SJCRH30 (cell line): ENCODE data around the gene ZIM2. TPM values are rescaled to one million over a fixed set of nuclear protein-coding genes. Genes with fewer than 3 reads are reported as not detected.
"Not testable (repeated sequence)": the region's sequence is repeated elsewhere in the genome, so short reads cannot be mapped to it uniquely, and the experiment has no call there.

Experiments used
- DNase-seq, 2 experiments: peaks; one replicate each; pipeline ENCODE4 v3.0.0-alpha.2; 2015 to 2020
- H3K27ac ChIP-seq: fragments of 250-450 bp; sonication (Bioruptor Pico); 2 replicates; pipeline ENCODE4 v1.5.1; 2020; ENCODE audit warnings: mild to moderate bottlenecking, moderate library complexity
- H3K27me3 ChIP-seq: fragments of 250-450 bp; sonication (Bioruptor Pico); 2 replicates; pipeline ENCODE4 v1.5.1; 2020; ENCODE audit warnings: mild to moderate bottlenecking, moderate library complexity
- H3K36me3 ChIP-seq: fragments of 250-450 bp; sonication (Bioruptor Pico); 2 replicates; pipeline ENCODE4 v1.5.1; 2020; ENCODE audit warnings: mild to moderate bottlenecking, moderate library complexity
- H3K4me1 ChIP-seq: fragments of 250-450 bp; sonication (Bioruptor Pico); 2 replicates; pipeline ENCODE4 v1.5.1; 2020; ENCODE audit warnings: mild to moderate bottlenecking, moderate library complexity
- H3K4me3 ChIP-seq: fragments of 250-450 bp; sonication (Bioruptor Pico); 2 replicates; pipeline ENCODE4 v1.5.1; 2020; ENCODE audit warnings: mild to moderate bottlenecking, moderate library complexity
- H3K9me3 ChIP-seq: fragments of 250-450 bp; sonication (Bioruptor Pico); replicated peaks from 2 replicates; pipeline ENCODE4 v1.5.1; 2020; ENCODE audit warnings: mild to moderate bottlenecking, moderate library complexity
- total RNA-seq: library from RNA; depleted of rRNA; stranded (reverse); fragments of >200 nt; shearing (Covaris generic); gene quantifications from 2 replicates; pipeline ENCODE4 v1.2.3, GENCODE V29; 2014

The ZIM2 gene
- total RNA-seq, 1 experiment from 2014 or later: 8.9 TPM

DNA sequence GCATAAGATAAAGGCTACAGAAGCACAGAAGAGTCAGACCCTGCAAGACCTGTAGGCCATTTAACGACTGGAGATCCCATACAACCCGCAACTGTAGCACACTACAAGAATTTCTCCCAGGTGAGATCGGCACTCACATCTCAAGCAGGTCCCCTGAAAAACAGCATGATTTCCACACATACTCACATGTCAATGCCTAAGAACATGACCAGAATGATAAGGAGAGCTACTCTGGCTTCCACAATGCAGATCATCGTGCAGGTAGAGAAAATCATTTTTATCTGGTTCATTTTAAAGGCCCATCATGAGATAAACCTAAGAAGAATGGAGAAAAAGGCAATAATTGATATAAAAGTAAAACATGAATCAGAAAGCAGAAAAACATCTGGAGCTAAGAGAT is 17.5 kb upstream of the ZIM2 start:
- H3K36me3 ChIP-seq: no peaks in the 10 kb centered on the region; the same call in 1 of the 2 replicates
- no peak overlapping the region for H3K4me3 ChIP-seq
- H3K4me1 ChIP-seq: peaks cover 10% of the 10 kb centered on the region
- H3K9me3 ChIP-seq: no peaks in the 10 kb centered on the region; the same call in 1 of the 2 replicates
- H3K27me3 ChIP-seq: no peaks in the 10 kb centered on the region
- no peak for DNase-seq
- no peak overlapping the region for H3K27ac ChIP-seq

DNA sequence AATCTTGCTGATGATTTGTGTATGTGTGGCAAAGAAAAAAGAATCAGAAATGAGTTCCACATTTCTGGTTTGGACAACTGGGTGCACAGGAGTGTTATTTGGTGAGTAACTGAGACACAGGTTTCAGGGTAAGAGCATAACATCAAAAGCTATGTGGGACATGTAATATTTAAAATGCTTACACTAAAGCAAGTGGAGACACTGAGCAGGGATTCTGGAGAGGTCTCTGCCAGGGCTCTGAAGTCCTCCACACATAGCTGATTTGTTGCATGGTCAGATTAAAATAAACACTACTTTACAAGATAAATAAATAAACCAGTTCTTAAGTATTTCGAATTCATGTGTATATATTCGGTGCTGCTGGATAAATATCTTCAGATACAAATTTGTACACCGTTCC is 16.3 kb upstream of the ZIM2 start:
- H3K4me3 ChIP-seq: no peak overlapping the region
- no peaks in the 10 kb centered on the region; the same call in 1 of the 2 replicates for H3K4me1 ChIP-seq
- H3K9me3 ChIP-seq: peaks cover 5% of the 10 kb centered on the region; the same call in 1 of the 2 replicates
- DNase-seq: no peak
- no peak overlapping the region for H3K27ac ChIP-seq
- H3K36me3 ChIP-seq: no peaks in the 10 kb centered on the region; the same call in 1 of the 2 replicates
- H3K27me3 ChIP-seq: no peaks in the 10 kb centered on the region

DNA sequence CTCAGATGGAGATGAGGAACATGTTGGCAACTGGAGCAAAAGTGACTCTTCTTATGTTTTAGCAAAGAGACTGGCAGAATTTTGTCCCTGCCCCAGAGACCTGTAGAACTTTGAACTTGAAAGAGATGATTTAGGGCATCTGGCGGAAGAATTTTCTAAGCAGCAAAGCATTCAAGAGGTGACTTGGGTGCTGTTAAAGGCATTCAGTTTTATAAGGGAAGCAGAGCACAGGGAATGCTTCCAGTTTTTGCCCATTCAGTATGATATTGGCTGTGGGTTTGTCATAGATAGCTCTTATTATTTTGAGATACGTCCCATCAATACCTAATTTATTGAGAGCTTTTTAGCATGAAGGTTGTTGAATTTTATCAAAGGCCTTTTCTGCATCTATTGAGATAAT is 11.8 kb upstream of the ZIM2 start:
- H3K4me1 ChIP-seq: peaks cover 12% of the 10 kb centered on the region
- H3K9me3 ChIP-seq, H3K27ac ChIP-seq, DNase-seq, H3K4me3 ChIP-seq, H3K27me3 ChIP-seq, H3K36me3 ChIP-seq: not testable (repeated sequence)

DNA sequence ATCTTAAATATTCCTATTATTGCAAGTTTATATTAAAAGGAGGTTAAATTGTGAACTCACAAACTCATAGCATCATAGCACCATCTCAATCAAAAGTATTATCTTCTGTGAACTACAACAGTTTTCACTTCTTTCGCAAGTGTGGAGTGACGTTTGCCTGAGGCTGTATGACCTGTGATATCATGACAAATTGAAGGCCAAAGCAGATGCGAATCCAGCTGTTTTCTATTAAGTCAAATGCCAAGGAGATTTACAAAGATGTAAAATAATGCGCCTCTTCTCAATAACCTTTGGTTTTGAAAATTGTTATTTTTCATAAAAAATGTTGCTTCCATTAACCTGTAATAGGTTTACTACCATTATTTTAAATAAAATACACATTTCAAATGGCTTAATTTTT is 7.6 kb upstream of the ZIM2 start:
- Histone ChIP-seq H3K4me3 (no peak overlapping the region), H3K27ac (no peak overlapping the region), H3K36me3 (peaks cover 8% of the 10 kb centered on the region; the same call in 1 of the 2 replicates), H3K27me3 (no peaks in the 10 kb centered on the region), H3K9me3 (peaks cover 5% of the 10 kb centered on the region; the same call in 1 of the 2 replicates), H3K4me1 (peaks cover 16% of the 10 kb centered on the region)
- DNase-seq: peak in 1 of 2 experiments; percentile 39

DNA sequence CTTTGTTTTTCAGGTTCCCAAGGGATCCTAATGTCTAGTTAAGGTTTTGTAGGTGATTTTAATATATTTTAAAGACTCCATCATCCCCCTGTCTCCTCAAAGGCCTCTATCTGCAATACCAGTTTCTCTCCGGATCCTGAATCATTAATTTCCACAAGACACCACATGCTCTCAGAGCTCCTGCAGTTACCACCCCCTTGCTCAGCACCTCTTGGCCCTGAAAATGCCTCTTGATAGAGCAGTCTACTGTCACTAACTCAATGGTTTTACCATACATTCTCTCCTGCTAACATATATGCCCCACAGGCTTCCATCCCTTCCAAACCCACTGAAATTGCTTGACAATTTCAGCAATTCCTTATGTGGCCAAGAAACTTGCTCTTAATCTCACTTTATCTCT is 1.9 kb upstream of the ZIM2 start:
- H3K27me3 ChIP-seq: no peaks in the 10 kb centered on the region
- peak overlapping the region; percentile 79 for H3K4me3 ChIP-seq
- H3K27ac ChIP-seq: peak overlapping the region; percentile 92
- no peaks in the 10 kb centered on the region for H3K36me3 ChIP-seq
- peak; percentile 50 to 69 for DNase-seq
- no peaks in the 10 kb centered on the region for H3K9me3 ChIP-seq
- peaks cover 5% of the 10 kb centered on the region for H3K4me1 ChIP-seq

DNA sequence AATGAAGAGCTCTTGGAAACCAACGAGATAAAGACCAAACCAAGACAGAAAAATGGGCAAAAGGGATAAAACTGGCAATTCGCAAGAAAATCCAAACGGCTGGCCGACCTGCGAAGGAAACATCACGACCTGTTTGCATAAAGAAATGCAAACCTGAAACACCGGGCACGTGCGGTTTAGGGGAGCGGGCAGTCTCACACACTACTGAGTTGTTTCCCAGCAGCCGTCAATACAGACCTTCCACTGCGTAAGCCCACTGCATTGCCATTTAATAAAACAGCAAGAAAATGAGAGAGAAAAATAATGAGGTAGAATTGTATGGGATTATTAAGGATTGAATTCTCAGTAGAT is 642 bp upstream of the ZIM2 start:
- peak overlapping the region; percentile 79 for H3K4me3 ChIP-seq
- H3K9me3 ChIP-seq: no peaks in the 10 kb centered on the region
- peaks cover 4% of the 10 kb centered on the region; the same call in 1 of the 2 replicates for H3K4me1 ChIP-seq
- H3K27me3 ChIP-seq: no peaks in the 10 kb centered on the region
- DNase-seq: peak; percentile 72 to 74
- peak overlapping the region; percentile 92 for H3K27ac ChIP-seq
- peaks cover 2% of the 10 kb centered on the region for H3K36me3 ChIP-seq

DNA sequence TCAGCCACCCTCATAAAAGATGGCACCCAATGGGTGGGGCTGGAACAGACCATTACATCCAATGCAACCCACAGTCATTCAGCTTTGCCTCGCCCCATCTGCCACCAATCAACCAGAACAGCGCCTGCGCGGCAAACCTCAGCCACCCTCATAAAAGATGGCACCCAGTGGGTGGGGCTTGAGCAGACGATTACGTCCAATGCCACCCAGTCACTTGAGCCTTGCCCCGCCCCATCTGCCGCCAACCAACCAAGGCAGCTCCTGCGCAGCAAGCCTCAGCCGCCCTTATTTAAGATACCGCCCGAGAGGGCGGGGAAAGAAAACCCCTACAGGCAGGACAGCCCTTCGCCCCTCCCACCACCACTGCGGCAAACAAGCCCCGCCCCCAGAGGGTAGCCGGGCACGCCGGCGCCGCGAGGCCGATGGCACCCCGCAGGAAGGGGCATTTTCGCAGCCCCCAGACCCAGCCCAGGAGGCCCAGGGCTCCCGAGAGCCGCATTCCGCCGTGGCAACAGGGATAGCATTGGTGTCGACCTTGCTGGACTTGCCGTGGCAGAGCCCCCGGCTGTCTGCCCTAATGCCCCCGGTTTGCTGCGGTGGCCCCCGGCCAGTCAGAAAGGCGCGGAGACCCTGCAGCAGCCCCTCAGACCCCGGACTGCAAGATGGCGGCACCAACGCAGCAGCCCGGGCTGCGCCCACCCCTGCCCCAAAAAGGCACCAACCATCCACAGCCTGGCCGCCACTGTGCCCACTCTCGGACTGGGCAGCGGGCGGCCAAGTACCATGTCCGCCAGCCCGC is 675 bp downstream of the ZIM2 start:
- H3K27me3 ChIP-seq: no peaks in the 10 kb centered on the region
- no peaks in the 10 kb centered on the region for H3K9me3 ChIP-seq
- H3K36me3 ChIP-seq: peaks cover 16% of the 10 kb centered on the region
- peak overlapping the region; percentile 92 for H3K27ac ChIP-seq
- H3K4me1 ChIP-seq: peaks cover 17% of the 10 kb centered on the region
- peak; percentile 98 for DNase-seq
- peak overlapping the region; percentile 79 for H3K4me3 ChIP-seq

DNA sequence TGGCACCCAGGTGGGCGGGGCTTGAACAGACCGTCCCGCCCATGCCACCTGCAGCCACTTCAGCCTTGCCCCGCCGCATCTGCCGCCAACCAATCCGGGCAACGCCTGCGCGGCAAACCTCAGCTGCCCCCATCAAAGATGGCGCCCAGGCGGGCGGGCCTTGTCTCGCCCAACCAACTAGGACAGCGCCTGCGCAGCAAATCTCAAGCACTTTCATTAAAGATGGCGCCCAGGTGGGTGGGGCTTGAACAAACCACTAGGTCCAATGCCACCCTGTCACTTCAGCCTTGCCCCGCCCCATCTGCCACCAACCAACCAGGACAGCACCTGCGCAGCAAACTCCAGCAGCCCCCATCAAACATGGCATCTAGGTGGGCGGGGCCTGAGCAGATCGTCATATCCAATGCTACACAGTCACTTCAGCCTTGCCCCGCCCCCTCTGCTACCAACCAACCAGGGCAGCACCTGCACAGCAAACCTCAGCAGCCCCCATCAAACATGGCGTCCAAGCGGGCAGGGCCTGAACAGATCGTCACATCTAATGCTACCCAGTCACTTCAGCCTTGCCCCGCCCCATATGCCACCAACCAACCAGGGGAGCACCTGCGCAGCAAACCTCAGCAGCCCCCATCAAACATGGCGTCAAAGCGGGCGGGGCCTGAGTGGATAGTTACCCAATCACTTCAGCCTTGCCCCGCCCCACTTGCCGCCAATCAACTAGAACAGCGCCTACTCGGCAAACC is 1.4 kb downstream of the ZIM2 start:
- DNase-seq: peak; percentile 99
- peaks cover 25% of the 10 kb centered on the region for H3K4me1 ChIP-seq
- no peaks in the 10 kb centered on the region for H3K27me3 ChIP-seq
- peaks cover 23% of the 10 kb centered on the region for H3K36me3 ChIP-seq
- H3K4me3 ChIP-seq: peak overlapping the region; percentile 79
- peak overlapping the region; percentile 92 for H3K27ac ChIP-seq
- H3K9me3 ChIP-seq: no peaks in the 10 kb centered on the region

DNA sequence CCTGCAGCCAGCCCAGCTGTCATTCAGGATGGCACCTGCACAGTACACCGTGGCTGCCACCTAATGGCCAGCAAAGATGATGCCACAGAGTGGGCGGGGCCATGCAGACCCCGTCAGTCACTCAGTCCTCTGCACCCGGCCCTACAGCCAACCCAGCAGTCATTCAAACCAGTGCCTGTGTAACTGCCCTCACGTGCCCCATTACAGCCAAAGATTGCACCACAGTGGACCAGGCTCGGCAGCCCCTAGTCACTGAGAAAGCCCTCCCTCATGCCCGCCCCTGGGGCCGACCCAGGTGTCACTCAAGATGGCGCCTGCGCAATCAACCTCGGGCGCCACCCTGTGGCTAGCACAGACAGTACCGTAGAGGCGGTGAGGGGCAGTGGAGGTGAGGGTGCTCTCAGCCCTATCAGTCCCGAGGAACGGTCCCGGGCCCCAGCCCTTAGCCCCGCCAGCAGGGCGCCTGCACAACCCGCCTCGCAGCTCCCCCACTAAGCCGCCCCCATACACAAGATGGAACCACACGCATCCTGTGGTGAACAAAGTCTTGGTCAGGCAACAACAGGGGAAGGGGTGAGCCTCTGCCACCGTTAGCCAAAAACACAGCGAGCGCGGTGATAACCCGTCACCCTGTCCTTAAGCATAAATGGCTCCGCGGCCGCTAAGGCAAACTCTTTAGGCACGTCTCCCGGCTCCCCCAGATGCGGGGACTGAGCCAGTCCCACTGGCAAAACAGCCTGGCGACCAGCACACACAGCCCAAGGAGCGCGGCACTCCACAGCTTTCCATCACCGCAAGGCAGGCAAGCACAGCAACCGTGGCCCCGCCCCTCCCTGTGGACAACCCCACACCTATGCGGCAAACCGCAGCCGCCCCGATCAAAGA is 2.3 kb downstream of the ZIM2 start:
- peaks cover 31% of the 10 kb centered on the region for H3K36me3 ChIP-seq
- peak overlapping the region; percentile 41 for H3K27ac ChIP-seq
- peak; percentile 68 to 76 for DNase-seq
- no peaks in the 10 kb centered on the region for H3K27me3 ChIP-seq
- peaks cover 2% of the 10 kb centered on the region; the same call in 1 of the 2 replicates for H3K9me3 ChIP-seq
- H3K4me1 ChIP-seq: peaks cover 25% of the 10 kb centered on the region
- H3K4me3 ChIP-seq: peak overlapping the region; percentile 79

DNA sequence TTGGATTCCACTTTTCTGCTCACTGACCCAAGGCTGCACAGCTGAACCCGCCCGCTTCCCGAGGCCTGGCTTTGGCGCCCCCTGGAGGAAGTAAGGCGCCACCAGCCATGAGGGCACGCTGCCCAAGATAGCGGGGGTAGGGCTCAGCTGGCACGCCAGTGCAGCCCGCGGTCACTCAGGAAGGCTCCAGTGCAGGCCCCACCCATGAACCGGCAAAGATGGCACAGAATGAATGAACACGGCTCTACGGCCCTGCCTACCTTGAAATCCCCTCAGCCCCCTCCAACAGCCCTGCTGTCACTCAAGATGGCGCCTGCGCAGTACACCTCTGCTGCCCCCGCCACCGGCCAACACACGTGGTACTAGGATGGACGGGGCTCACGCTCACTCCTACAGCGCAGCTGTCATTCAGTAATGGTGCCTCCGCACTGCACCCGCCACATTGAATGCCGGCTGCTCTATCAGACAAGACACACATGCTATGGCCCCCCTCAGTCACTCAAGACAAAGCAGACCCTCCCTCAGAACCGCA is 3.0 kb downstream of the ZIM2 start:
- H3K27ac ChIP-seq: peak overlapping the region; percentile 41
- DNase-seq: peak; percentile 77 to 79
- H3K36me3 ChIP-seq: peaks cover 39% of the 10 kb centered on the region
- H3K27me3 ChIP-seq: no peaks in the 10 kb centered on the region
- H3K4me1 ChIP-seq: peaks cover 25% of the 10 kb centered on the region
- H3K9me3 ChIP-seq: peaks cover 2% of the 10 kb centered on the region; the same call in 1 of the 2 replicates
- peak overlapping the region; percentile 79 for H3K4me3 ChIP-seq

DNA sequence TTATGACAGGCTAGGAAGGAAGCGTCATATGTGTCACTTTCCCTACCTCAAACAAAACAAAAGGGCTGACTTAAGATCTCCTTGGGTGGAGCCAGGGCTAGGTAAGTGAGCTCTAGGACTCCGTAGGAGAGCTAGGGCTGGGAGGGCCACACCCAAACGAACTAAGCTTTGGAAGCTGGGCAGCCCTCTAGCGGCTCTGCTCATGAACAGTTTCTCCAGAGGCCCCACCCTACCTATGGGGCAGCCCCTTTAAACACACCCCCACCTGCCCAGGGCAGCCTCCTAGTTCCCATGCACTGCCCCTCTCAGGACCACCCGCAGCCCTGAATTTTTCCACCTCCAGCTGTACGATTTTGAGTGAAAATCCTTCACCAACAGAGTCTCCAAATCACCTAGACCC is 3.5 kb downstream of the ZIM2 start:
- no peaks in the 10 kb centered on the region for H3K27me3 ChIP-seq
- peak in 1 of 2 experiments; percentile 42 for DNase-seq
- H3K4me1 ChIP-seq: peaks cover 25% of the 10 kb centered on the region
- peaks cover 2% of the 10 kb centered on the region; the same call in 1 of the 2 replicates for H3K9me3 ChIP-seq
- H3K27ac ChIP-seq: no peak overlapping the region
- H3K36me3 ChIP-seq: peaks cover 44% of the 10 kb centered on the region
- peak overlapping the region; percentile 79 for H3K4me3 ChIP-seq

DNA sequence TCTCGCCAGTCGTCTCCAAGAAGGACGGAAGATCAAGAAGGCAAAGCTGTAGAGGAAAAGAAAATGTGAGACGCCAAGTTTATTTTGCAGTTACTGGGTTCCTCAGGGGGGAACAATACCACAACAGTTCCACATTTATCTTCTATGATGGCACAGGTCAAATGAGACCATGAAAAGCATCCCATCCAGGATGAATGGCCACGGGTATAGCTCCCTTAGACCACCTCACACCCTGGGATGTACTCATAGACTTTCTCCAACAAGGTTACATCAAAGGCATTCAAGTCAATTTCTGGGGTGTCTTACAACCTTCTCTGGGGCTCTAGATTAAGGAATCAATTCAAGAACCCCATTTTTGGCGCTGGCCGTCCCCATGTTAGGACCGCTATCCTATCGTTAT is 4.5 kb downstream of the ZIM2 start:
- DNase-seq: no peak

DNA sequence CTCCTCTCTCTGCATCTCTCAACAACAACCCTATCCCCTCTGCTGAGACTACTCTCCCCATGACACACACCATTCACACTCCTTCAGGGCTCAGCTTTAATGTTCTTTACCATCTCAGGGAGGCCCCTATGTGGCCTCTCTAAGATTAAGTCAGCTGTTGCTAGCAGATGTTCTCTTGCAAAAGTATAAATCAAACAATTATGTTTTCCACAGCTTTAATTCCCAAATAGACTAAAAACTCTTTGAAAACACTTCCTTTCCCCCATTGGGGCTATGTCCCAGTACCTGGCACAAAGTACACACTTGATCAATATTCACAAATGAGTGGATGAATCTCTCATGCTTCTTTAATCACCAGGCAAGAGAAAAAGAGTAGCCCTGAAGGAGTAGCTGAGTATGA is 5.1 kb downstream of the ZIM2 start:
- no peaks in the 10 kb centered on the region for H3K27me3 ChIP-seq
- no peak overlapping the region for H3K4me3 ChIP-seq
- peaks cover 2% of the 10 kb centered on the region; the same call in 1 of the 2 replicates for H3K9me3 ChIP-seq
- H3K4me1 ChIP-seq: peaks cover 25% of the 10 kb centered on the region
- H3K36me3 ChIP-seq: peaks cover 59% of the 10 kb centered on the region
- peak overlapping the region; percentile 40 for H3K27ac ChIP-seq
- DNase-seq: peak in 1 of 2 experiments; percentile 37

More for the DNA sequence above, 4.5 kb downstream of the ZIM2 start:
- peaks cover 25% of the 10 kb centered on the region for H3K4me1 ChIP-seq
- H3K36me3 ChIP-seq: peaks cover 53% of the 10 kb centered on the region
- no peak overlapping the region for H3K4me3 ChIP-seq
- no peak overlapping the region for H3K27ac ChIP-seq
- peaks cover 2% of the 10 kb centered on the region; the same call in 1 of the 2 replicates for H3K9me3 ChIP-seq
- H3K27me3 ChIP-seq: no peaks in the 10 kb centered on the region
